RWPE1 (cell line): ENCODE measurements around the gene OSTN.

Experiments used
- CTCF ChIA-PET: fragments of 350-600 bp; sonication (Branson Sonifier 250); formaldehyde crosslinking; extraction: SDS; loops from one replicate; lab custom pipeline; 2021; lab: Yijun Ruan, JAX
- POLR2A ChIA-PET: fragments of 400-600 bp; formaldehyde crosslinking; extraction: SDS; loops from one replicate; lab custom pipeline; 2020; ENCODE audit warnings: antibody characterized with exemption; ENCODE audit not compliant: low non-redundant PET; lab: Yijun Ruan, JAX
- DNase-seq: peaks from one replicate; pipeline ENCODE4 v3.0.0; 2012; ENCODE audit warnings: low spot score
- H3K27ac ChIP-seq: fragments of 450-650 bp; 2 replicates; pipeline ENCODE4 v1.5.1; 2017
- TF ChIP-seq, protein P1 (sequence below): fragments of 450-650 bp; conservative IDR thresholded peaks from 2 replicates; pipeline ENCODE4 v1.5.1; 2017; ENCODE audit warnings: low read depth, mild to moderate bottlenecking

Gene OSTN

DNA sequence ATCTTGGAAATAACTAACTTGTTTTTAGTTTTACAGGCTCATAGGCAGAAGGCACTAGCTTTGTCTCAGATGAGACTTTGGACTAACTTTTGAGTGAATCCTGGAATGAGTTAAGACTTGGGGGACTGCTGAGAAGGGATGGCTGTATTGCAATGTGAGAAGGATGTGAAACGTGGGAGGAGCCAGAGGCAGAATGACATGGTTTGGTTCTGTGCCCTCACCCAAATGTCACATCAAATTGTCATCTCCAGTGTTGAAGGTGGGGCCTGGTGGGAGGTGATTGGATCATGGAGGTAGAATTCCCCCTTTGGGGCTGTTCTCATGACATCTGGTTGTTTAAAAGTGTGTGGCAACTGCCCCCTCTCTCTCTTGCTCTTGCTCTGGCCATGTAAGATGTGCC is 101.4 kb downstream of the OSTN start:
- no peak overlapping the region for H3K27ac ChIP-seq
- DNase-seq: no peak
- TF ChIP-seq, protein P1, sequence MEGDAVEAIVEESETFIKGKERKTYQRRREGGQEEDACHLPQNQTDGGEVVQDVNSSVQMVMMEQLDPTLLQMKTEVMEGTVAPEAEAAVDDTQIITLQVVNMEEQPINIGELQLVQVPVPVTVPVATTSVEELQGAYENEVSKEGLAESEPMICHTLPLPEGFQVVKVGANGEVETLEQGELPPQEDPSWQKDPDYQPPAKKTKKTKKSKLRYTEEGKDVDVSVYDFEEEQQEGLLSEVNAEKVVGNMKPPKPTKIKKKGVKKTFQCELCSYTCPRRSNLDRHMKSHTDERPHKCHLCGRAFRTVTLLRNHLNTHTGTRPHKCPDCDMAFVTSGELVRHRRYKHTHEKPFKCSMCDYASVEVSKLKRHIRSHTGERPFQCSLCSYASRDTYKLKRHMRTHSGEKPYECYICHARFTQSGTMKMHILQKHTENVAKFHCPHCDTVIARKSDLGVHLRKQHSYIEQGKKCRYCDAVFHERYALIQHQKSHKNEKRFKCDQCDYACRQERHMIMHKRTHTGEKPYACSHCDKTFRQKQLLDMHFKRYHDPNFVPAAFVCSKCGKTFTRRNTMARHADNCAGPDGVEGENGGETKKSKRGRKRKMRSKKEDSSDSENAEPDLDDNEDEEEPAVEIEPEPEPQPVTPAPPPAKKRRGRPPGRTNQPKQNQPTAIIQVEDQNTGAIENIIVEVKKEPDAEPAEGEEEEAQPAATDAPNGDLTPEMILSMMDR: no peak
- ChIA-PET POLR2A (no interaction called here), CTCF (no interaction called here)

DNA sequence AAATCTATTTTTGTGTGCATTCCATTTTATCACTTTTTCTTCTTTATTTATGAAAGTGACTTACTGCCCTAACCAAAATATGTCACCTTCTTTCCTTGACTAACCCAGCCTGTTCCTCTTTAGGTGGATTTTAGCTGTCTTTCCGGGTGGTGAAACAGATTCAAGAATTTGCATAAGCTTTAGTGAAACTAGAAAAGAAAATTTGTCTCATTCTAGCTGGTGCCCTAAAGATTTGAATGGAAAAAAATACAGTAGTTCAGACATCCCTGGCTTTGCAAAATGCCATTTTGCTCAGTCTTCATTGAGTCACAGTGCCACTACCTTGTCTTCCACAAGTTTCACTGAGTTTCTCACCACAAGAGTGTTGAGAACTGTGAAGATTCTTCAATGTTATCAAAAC is 102.0 kb downstream of the OSTN start:
- POLR2A ChIA-PET: no interaction called here
- TF ChIP-seq, protein P1: no peak
- no peak for DNase-seq
- H3K27ac ChIP-seq: no peak overlapping the region
- CTCF ChIA-PET: interaction anchor here (0.7 kb wide), 1 partner anchor 28 kb away, joined by 3 read pairs; no protein-coding TSS in a partner anchor

DNA sequence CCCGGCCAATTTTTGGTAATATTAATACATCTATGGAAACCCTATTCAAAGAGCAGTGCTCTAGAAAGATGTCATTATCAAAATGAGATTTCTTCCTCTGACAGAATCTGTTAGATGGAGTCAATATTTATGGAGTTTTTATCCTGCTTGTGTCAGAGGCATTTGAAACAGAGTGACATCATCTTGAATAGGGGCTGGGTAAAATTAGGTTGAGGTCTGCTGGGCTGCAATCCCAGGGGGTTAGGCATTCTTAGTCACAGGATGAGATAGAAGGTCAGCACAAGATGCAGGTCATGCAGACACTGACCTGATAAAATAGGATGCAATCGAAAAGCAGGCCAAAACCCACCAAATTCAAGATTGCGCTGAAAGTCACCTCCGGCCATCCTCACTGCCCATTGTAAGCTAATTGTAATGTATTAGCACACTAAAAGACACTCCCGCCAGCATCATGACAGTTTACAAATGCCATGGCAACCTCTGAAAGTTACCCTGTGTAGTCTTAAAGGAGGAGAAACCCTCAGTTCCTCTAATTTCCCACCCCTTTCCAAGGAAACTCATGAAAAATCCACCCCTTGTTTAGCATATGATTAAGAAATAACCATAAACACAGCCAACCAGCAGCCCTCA is 102.9 kb downstream of the OSTN start:
- CTCF ChIA-PET: no interaction called here

DNA sequence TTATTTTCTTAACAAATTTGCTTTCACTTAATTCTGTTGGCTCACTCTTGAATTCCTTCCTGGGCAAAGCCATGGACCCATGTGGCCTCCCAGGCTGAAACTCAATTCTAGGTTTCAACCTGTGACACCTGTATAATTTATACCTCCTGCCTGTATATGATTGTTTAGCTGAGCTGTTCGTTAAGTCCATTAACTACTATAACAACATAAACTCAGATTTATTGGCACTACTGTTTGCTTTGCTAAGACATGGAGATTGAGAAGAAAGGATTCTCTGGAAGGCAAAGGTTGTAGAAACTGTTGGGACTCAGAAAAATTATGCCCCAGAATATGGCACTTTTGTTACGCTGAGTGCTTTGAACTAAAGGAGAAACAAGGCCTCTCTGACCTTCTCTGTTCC is 103.4 kb downstream of the OSTN start:
- no peak for DNase-seq
- ChIA-PET POLR2A (no interaction called here), CTCF (no interaction called here)

More for the DNA sequence above, 102.9 kb downstream of the OSTN start:
- no peak overlapping the region for H3K27ac ChIP-seq
- TF ChIP-seq, protein P1: no peak
- DNase-seq: no peak
- POLR2A ChIA-PET: no interaction called here

DNA sequence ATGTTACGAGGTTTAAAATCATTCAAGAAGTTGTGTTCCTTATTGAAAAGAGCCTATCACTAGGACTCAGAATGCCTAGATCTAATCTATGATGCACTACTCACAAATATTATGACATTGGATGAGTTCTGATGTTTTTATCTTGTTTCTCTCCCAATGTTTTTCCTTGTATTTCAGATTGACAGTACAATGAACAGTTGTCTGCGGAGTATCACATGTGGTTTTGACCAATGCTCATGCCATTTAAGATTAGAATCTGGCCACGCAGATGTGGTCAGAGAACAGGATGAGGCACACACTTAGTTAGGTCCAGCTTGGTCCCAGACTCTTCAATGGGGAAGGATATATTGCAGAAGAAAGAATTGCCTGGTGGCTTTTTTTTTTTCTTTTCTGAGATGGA is 104.6 kb downstream of the OSTN start:
- ChIA-PET CTCF (no interaction called here), POLR2A (no interaction called here)
- DNase-seq: no peak
- no peak overlapping the region for H3K27ac ChIP-seq
- TF ChIP-seq, protein P1: no peak

More for the DNA sequence above, 103.4 kb downstream of the OSTN start:
- no peak overlapping the region for H3K27ac ChIP-seq
- TF ChIP-seq, protein P1: no peak

DNA sequence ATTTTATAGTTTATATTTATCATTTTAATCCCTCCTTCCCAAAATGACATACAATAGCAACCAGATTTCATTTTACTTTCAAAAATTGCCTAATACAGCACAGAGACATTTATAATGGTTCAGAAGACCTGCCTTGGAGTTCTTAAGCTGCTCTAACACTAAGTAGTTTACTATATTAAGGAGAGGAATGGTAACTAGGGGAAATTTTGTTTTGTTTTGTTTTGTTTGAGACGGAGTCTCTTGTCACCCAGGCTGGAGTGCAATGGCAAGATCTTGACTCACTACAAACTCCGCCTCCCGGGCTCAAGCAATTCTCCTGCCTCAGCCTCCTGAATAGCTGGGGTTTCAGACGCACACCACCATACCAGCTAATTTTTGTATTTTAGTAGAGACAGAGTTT is 107.4 kb downstream of the OSTN start:
- TF ChIP-seq, protein P1: no peak
- no peak for DNase-seq
- CTCF ChIA-PET: no interaction called here
- POLR2A ChIA-PET: no interaction called here
- no peak overlapping the region for H3K27ac ChIP-seq
